Chondrocyte (in vitro differentiated cells): ENCODE data around the gene EPB41L3. TPM values are rescaled to one million over a fixed set of nuclear protein-coding genes. Genes with fewer than 3 reads are reported as not detected.
A peak's percentile ranks its signal among the peaks of the same experiment; 100 is the strongest.

Experiments used
- DNase-seq: peaks from one replicate; pipeline ENCODE4 v3.0.0; 2021; ENCODE audit warnings: mixed read lengths, low spot score
- H3K27ac Mint-ChIP-seq: one replicate; pipeline ENCODE4 v1.8.0; 2021; ENCODE audit warnings: mild to moderate bottlenecking, moderate library complexity, mixed read lengths; ENCODE audit not compliant: unreplicated experiment
- H3K27me3 Mint-ChIP-seq: 2 replicates; pipeline ENCODE4 v1.8.0; 2021; ENCODE audit warnings: low read depth, mixed read lengths
- H3K36me3 Mint-ChIP-seq: 2 replicates; pipeline ENCODE4 v1.8.0; 2021; ENCODE audit warnings: low read depth, mixed read lengths
- H3K4me1 Mint-ChIP-seq: 2 replicates; pipeline ENCODE4 v1.8.0; 2021; ENCODE audit warnings: low read depth, mild to moderate bottlenecking, mixed read lengths
- H3K4me3 Mint-ChIP-seq: one replicate; pipeline ENCODE4 v1.8.0; 2021; ENCODE audit warnings: mild to moderate bottlenecking, moderate library complexity, mixed read lengths; ENCODE audit not compliant: unreplicated experiment
- H3K9me3 Mint-ChIP-seq: 2 replicates; pipeline ENCODE4 v1.8.0; 2021; ENCODE audit warnings: low read depth, mixed read lengths
- total RNA-seq: library from RNA; stranded (reverse); gene quantifications from 3 replicates; pipeline ENCODE4 v1.2.1, GENCODE V29; 2021
- TF ChIP-seq, protein P1 (sequence below): fragments of 200-600 bp; sonication (generic); IDR thresholded peaks from 2 replicates; pipeline ENCODE4 v1.5.0; 2021; ENCODE audit warnings: antibody characterized with exemption, mild to moderate bottlenecking, moderate library complexity

Gene EPB41L3
- total RNA-seq, 1 donor from 2014 or later: 61.1 TPM

DNA sequence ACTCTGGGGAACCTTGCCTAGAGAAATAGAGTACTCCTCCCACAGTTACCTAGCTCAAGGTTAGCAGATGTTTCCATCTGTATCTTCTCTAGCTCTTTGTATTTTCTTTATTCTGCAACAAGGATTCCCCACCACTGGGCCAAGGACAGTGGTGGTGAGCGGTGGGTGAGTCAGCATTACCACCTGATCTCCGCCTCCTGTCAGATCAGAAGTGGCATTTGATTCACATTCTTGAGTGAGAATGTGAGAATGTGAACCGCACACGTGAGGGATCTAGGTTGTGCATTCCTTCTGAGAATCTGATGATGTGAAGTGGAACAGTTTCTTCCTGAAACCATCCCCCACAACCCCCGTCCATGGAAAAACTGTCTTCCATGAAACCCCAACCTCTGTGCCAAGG is 9.0 kb downstream of the EPB41L3 start:
- TF ChIP-seq, protein P1, sequence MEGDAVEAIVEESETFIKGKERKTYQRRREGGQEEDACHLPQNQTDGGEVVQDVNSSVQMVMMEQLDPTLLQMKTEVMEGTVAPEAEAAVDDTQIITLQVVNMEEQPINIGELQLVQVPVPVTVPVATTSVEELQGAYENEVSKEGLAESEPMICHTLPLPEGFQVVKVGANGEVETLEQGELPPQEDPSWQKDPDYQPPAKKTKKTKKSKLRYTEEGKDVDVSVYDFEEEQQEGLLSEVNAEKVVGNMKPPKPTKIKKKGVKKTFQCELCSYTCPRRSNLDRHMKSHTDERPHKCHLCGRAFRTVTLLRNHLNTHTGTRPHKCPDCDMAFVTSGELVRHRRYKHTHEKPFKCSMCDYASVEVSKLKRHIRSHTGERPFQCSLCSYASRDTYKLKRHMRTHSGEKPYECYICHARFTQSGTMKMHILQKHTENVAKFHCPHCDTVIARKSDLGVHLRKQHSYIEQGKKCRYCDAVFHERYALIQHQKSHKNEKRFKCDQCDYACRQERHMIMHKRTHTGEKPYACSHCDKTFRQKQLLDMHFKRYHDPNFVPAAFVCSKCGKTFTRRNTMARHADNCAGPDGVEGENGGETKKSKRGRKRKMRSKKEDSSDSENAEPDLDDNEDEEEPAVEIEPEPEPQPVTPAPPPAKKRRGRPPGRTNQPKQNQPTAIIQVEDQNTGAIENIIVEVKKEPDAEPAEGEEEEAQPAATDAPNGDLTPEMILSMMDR: no peak
- peaks cover 20% of the 10 kb centered on the region for H3K4me1 Mint-ChIP-seq
- H3K4me3 Mint-ChIP-seq: no peak overlapping the region
- no peak overlapping the region for H3K27ac Mint-ChIP-seq
- no peaks in the 10 kb centered on the region for H3K27me3 Mint-ChIP-seq
- no peaks in the 10 kb centered on the region for H3K9me3 Mint-ChIP-seq
- H3K36me3 Mint-ChIP-seq: no peaks in the 10 kb centered on the region
- DNase-seq: no peak

DNA sequence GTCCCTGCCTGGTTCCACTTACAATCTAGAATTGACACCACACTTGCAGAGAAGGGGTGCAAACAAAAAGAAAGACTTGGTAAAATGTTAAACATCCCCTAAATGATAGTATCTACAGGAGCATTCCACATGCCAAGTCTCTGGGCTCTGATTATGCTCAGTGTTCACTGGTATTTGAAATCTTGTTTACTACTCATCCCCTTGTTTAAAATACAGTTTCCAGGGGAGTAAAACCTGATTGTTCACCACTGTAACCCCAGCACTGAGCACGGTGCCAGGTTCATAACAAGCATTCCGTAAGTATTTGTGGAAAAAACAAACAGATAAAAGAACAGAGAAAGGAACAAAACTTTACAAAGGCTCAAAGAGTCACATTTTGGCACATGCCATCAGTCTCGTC is 11.7 kb downstream of the EPB41L3 start:
- Mint-ChIP-seq H3K4me1 (peaks cover 22% of the 10 kb centered on the region), H3K4me3 (no peak overlapping the region), H3K36me3 (no peaks in the 10 kb centered on the region), H3K27ac (no peak overlapping the region), H3K27me3 (no peaks in the 10 kb centered on the region), H3K9me3 (no peaks in the 10 kb centered on the region)
- DNase-seq: no peak
- TF ChIP-seq, protein P1: no peak

DNA sequence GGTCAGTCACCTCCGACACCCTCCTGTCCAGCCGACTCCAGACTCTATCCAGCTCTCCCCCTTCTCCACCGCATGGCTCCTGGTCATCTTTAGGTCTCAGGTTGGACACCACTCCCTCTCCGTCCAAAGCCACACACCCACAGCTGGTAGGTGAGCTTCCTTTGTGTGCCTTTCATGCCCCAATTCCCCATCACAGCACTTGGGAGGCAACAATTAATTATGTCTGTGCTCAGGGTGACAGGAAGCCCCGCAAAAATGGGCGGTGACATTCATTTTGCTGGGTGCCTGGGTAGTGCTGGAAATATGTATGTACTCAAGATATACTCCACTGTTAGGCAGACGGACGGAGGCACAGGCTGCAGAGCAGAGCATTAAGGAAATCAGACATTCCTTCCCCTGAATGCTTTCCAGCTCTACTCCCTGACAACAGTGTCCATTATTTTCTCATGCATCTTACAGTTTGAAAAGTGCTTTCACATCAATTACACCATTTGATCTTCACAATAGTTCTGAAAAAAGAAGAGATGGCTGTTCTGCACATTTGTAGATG is 13.1 kb downstream of the EPB41L3 start:
- TF ChIP-seq, protein P1: no peak
- H3K27me3 Mint-ChIP-seq: no peaks in the 10 kb centered on the region
- no peaks in the 10 kb centered on the region for H3K36me3 Mint-ChIP-seq
- no peaks in the 10 kb centered on the region for H3K9me3 Mint-ChIP-seq
- H3K27ac Mint-ChIP-seq: no peak overlapping the region
- peaks cover 31% of the 10 kb centered on the region for H3K4me1 Mint-ChIP-seq
- H3K4me3 Mint-ChIP-seq: no peak overlapping the region
- no peak for DNase-seq

DNA sequence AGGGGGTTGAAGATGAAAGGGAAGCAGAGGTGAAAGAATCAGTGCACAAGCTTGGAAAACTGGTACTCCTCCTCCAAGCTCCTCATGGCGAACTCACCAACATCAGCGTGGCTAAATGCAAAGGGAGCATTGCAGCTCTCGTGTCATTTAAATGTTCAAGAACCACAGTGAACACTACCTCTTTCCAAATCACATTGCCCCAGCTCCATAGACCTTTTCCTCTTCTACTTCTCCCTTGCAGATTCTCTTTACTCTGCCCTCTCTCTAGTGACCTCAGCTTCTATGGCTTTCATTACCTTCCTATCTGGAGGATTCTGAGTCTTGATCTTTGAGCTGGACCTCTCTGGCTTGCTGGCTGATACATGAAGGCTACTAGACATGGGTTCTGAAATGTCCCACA is 14.3 kb downstream of the EPB41L3 start:
- H3K9me3 Mint-ChIP-seq: no peaks in the 10 kb centered on the region
- no peak for DNase-seq
- no peak overlapping the region for H3K27ac Mint-ChIP-seq
- TF ChIP-seq, protein P1: no peak
- peaks cover 27% of the 10 kb centered on the region for H3K4me1 Mint-ChIP-seq
- no peak overlapping the region for H3K4me3 Mint-ChIP-seq
- H3K36me3 Mint-ChIP-seq: no peaks in the 10 kb centered on the region
- no peaks in the 10 kb centered on the region for H3K27me3 Mint-ChIP-seq

DNA sequence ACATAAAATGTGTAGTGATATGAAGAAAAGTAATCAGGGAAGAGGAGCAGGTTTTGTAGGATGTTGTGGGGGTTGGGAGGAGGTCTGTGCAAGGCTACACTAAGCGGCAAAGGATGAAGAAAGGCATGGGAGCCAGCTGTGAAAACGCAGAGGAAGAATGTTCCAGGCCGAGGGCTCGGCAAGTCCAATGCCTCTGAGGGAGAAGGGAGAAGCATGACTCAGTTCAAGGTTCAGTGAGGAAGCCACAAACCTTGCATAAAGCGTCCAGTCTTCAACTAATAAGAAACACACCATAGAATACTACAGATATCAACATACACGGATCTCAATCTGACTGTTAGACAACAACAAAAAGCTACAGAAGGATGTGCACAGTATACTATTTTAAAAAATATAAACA is 16.2 kb downstream of the EPB41L3 start:
- Mint-ChIP-seq H3K27ac (peak overlapping the region; percentile 85), H3K4me1 (peaks cover 27% of the 10 kb centered on the region)
- no peak for DNase-seq

More for the DNA sequence above, 16.2 kb downstream of the EPB41L3 start:
- Mint-ChIP-seq H3K27me3 (no peaks in the 10 kb centered on the region), H3K9me3 (no peaks in the 10 kb centered on the region), H3K4me3 (peak overlapping the region; percentile 24), H3K36me3 (no peaks in the 10 kb centered on the region)
- TF ChIP-seq, protein P1: no peak
